Transverse colon (tissue), 4 donors: Measurements from ENCODE around the gene ALK.

Experiments
- CTCF ChIP-seq, 5 experiments: fragments of 200-600 bp in 3 of 5; fragments of 450-650 bp in 2 of 5; sonication (generic) in 3 of 5; IDR thresholded peaks; 1 replicate in 2 of 5; 2 replicates in 3 of 5; pipeline ENCODE4 v1.5.1; 2016 to 2017; ENCODE audit warnings: antibody characterized with exemption in 5 of 5, inconsistent platforms in 3 of 5, mild to moderate bottlenecking in 2 of 5, moderate library complexity in 1 of 5
- EP300 ChIP-seq: sonication (generic); formaldehyde crosslinking; IDR thresholded peaks from one replicate; pipeline ENCODE4 v1.6.1; 2017; ENCODE audit warnings: antibody characterized with exemption, low read depth
- POLR2A ChIP-seq: fragments of 450-650 bp; IDR thresholded peaks from one replicate; pipeline ENCODE4 v1.6.1; 2016; ENCODE audit warnings: antibody characterized with exemption, mild to moderate bottlenecking, moderate library complexity
- POLR2AphosphoS5 ChIP-seq, 3 donors: sonication (generic); formaldehyde crosslinking; IDR thresholded peaks; one replicate each; pipeline ENCODE4 v1.6.1; 2016; ENCODE audit warnings: antibody characterized with exemption in 3 of 3

GRCh38 chr2:29923110-29923721, 1.8 kb upstream of the ALK start:
- TF ChIP-seq POLR2AphosphoS5 (IDR thresholded peaks at IDR 0.05): no peak
- no peak for TF ChIP-seq POLR2A
- no peak for TF ChIP-seq EP300
- TF ChIP-seq CTCF (IDR thresholded peaks at IDR 0.05): peak; percentile 69 to 95 (median 86)
